GM12892 (cell line): Measurements from ENCODE around the gene PHACTR3.

Experiments used
- POLR2A ChIP-seq: IDR thresholded peaks from 2 replicates; pipeline ENCODE4 v1.6.1; 2011; ENCODE audit warnings: low read depth, low read length, control low read depth
- POLR2AphosphoS5 ChIP-seq: IDR thresholded peaks from 2 replicates; pipeline ENCODE4 v1.6.1; 2011; ENCODE audit warnings: low read depth, low read length, control low read depth

- no peak for TF ChIP-seq POLR2A
- no peak for TF ChIP-seq POLR2AphosphoS5
These were observed 28.7 kb upstream of the PHACTR3 start for GRCh38 chr20:59575653-59576052.
